H1 (cell line): ENCODE measurements around the gene IL1R1. TPM values are rescaled to one million over a fixed set of nuclear protein-coding genes. Genes with fewer than 3 reads are reported as not detected.

Experiments
- EZH2 ChIP-seq: fragments of 200-600 bp; sonication (generic); IDR thresholded peaks from 2 replicates; pipeline ENCODE4 v1.7.1; 2012; ENCODE audit warnings: low read depth, mild to moderate bottlenecking, moderate library complexity, low read length, inconsistent platforms; ENCODE audit not compliant: severe bottlenecking
- NANOG ChIP-seq: IDR thresholded peaks from 2 replicates; pipeline ENCODE4 v1.6.1; 2011; ENCODE audit warnings: low read length, low read depth, mild to moderate bottlenecking, inconsistent platforms; ENCODE audit not compliant: insufficient read depth, poor library complexity, severe bottlenecking
- POLR2A ChIP-seq, 2 experiments: IDR thresholded peaks; 1 replicate in 1 of 2; 2 replicates in 1 of 2; pipeline ENCODE4 v1.6.1; 2011; ENCODE audit warnings: low read depth in 2 of 2, low read length in 2 of 2, mild to moderate bottlenecking in 2 of 2; ENCODE audit errors: control extremely low read depth in 1 of 2
- SP2 ChIP-seq: IDR thresholded peaks from 2 replicates; pipeline ENCODE4 v1.6.1; 2012; ENCODE audit warnings: mild to moderate bottlenecking, low read length, inconsistent platforms
- SP4 ChIP-seq: IDR thresholded peaks from 2 replicates; pipeline ENCODE4 v1.6.1; 2012; ENCODE audit warnings: low read length, inconsistent platforms
- SUZ12 ChIP-seq: fragments of 200-600 bp; sonication (generic); IDR thresholded peaks from 2 replicates; pipeline ENCODE4 v1.6.1; 2012; ENCODE audit warnings: mild to moderate bottlenecking, inconsistent platforms, low read length, moderate library complexity, mixed read lengths
- TAF7 ChIP-seq: optimal IDR thresholded peaks from 2 replicates; pipeline ENCODE3; 2011; ENCODE audit warnings: low read depth, mild to moderate bottlenecking, inconsistent platforms, low read length, moderate library complexity, borderline replicate concordance
- polyA plus RNA-seq, 7 experiments: library from polyadenylated mRNA; depleted of rRNA in 3 of 7; stranded (reverse) in 5 of 7; unstranded in 2 of 7; fragments of >200 nt in 5 of 7; fragments of 200-250 nt in 2 of 7; gene quantifications; 1 replicate in 5 of 7; 2 replicates in 1 of 7; 4 replicates in 1 of 7; pipeline versions ENCODE4 v1.2.1 to v1.2.3, GENCODE V29; 2011 to 2013; ENCODE audit warnings: missing spikeins in 2 of 7, mixed read lengths in 2 of 7
- total RNA-seq: library from RNA; stranded (reverse); fragmentation: NEBNext Ultra II Directional; extraction: Animal tissue kit (Norgen Biotek cat#: 25700); gene quantifications from 2 replicates; pipeline ENCODE4 v1.2.1, GENCODE V29; 2021

Gene IL1R1
- total and polyA plus RNA-seq, 2 of the 8 experiments (the other 6 are each of a cell fraction or from before 2014, with no cell fraction given), result 0.34 to 0.47 TPM

GRCh38 chr2:102181376-102181775, 38.8 kb downstream of the IL1R1 start (continued):
- no peak for TF ChIP-seq TAF7
- no peak for TF ChIP-seq POLR2A (IDR thresholded peaks at IDR 0.05; ENCODE audit: control extremely low read depth in 1 of 2, low read depth in 2 of 2, low read length in 2 of 2)
- no peak for TF ChIP-seq EZH2
- TF ChIP-seq NANOG, result no peak
- TF ChIP-seq SUZ12, result no peak
- TF ChIP-seq SP4, result no peak
- TF ChIP-seq SP2, result no peak
